Mucosa of descending colon (tissue), 3 donors: ENCODE data around the gene SEC61A1. TPM values are rescaled to one million over a fixed set of nuclear protein-coding genes. Genes with fewer than 3 reads are reported as not detected.

Experiments used
- ATAC-seq: fragments of 200-7000 bp; cut with Tn5 transposase; one replicate; pipeline ENCODE4 v1.9.1; 2020; ENCODE audit warnings: mild to moderate bottlenecking, moderate library complexity
- DNase-seq, 3 donors: peaks; one replicate each; pipeline ENCODE4 v3.0.0-alpha.2; 2020
- H3K36me3 ChIP-seq: fragments of 200-600 bp; one replicate; pipeline ENCODE4 v1.8.0; 2021; ENCODE audit warnings: low read depth, mild to moderate bottlenecking
- H3K4me1 ChIP-seq: fragments of 200-600 bp; one replicate; pipeline ENCODE4 v1.8.0; 2021; ENCODE audit warnings: low read depth, mild to moderate bottlenecking
- H3K4me3 ChIP-seq: fragments of 200-600 bp; one replicate; pipeline ENCODE4 v1.8.0; 2021; ENCODE audit warnings: mild to moderate bottlenecking
- H3K9me3 ChIP-seq: fragments of 200-600 bp; one replicate; pipeline ENCODE4 v1.8.0; 2021; ENCODE audit warnings: mild to moderate bottlenecking
- CTCF ChIP-seq: fragments of 200-600 bp; IDR thresholded peaks from one replicate; pipeline ENCODE4 v1.8.0; 2022; ENCODE audit warnings: antibody characterized with exemption, mild to moderate bottlenecking
- intact Hi-C, 2 donors: fragments of 100-400 bp; cut with DNase I in 1 of 2; cut with micrococcal nuclease in 1 of 2; formaldehyde crosslinking; loops; one replicate each; pipeline versions ENCODE4 v1.11.0 to v1.11.1; 2022; cut with DNase I, micrococcal nuclease
- total RNA-seq, 3 donors: library from RNA; stranded (reverse); fragmentation: NEBNext Ultra II Directional in 2 of 3; extraction: Animal tissue kit (Norgen Biotek cat#: 25700) in 2 of 3; gene quantifications; one replicate each; pipeline versions ENCODE4 v1.2.1 to v1.2.4, GENCODE V29; 2021 to 2023
- donor health status: DM: no; HTN: no; CAD: no; lungs with moderate emphysema.
- donor health status: DM: no; HTN: no; CAD: no.
- donor health status: DM: no; HTN: yes; CAD: no.

SEC61A1 gene
- total RNA-seq, 3 donors from 2014 or later = 111 to 159 (median 116) TPM

GRCh38 chr3:128066114-128066513 lies 13.9 kb downstream of the SEC61A1 start:
- intact Hi-C loops = no loop called here
- H3K36me3 ChIP-seq = peaks cover 51% of the 10 kb centered on the region
- no peaks in the 10 kb centered on the region for H3K4me1 ChIP-seq
- DNase-seq = no peak
- no peaks in the 10 kb centered on the region for H3K9me3 ChIP-seq
- no peak for TF ChIP-seq CTCF
- no peak for ATAC-seq
- H3K4me3 ChIP-seq = no peak overlapping the region

GRCh38 chr3:128066676-128067075 lies 14.4 kb downstream of the SEC61A1 start:
- no peaks in the 10 kb centered on the region for H3K9me3 ChIP-seq
- peaks cover 46% of the 10 kb centered on the region for H3K36me3 ChIP-seq
- no peak for DNase-seq
- TF ChIP-seq CTCF = no peak
- H3K4me3 ChIP-seq = no peak overlapping the region
- intact Hi-C loops = no loop called here
- ATAC-seq = no peak
- H3K4me1 ChIP-seq = no peaks in the 10 kb centered on the region

- TF ChIP-seq CTCF = no peak
- Histone ChIP-seq H3K36me3 (peaks cover 40% of the 10 kb centered on the region), H3K4me1 (no peaks in the 10 kb centered on the region), H3K4me3 (no peak overlapping the region), H3K9me3 (no peaks in the 10 kb centered on the region)
- ATAC-seq = no peak
- no peak for DNase-seq
- intact Hi-C loops = no loop called here
These were observed 15.3 kb downstream of the SEC61A1 start for GRCh38 chr3:128067489-128067888.

GRCh38 chr3:128068156-128068620 lies 16.0 kb downstream of the SEC61A1 start:
- peak; percentile 17 for TF ChIP-seq CTCF
- Histone ChIP-seq H3K36me3 (peaks cover 38% of the 10 kb centered on the region), H3K4me3 (no peak overlapping the region), H3K9me3 (no peaks in the 10 kb centered on the region), H3K4me1 (no peaks in the 10 kb centered on the region)
- ATAC-seq (peak; percentile 47), DNase-seq (no peak)
- intact Hi-C loops = no loop called here

- ATAC-seq (no peak), DNase-seq (no peak)
- intact Hi-C loops = no loop called here
- peaks cover 36% of the 10 kb centered on the region for H3K36me3 ChIP-seq
- H3K9me3 ChIP-seq = no peaks in the 10 kb centered on the region
- no peaks in the 10 kb centered on the region for H3K4me1 ChIP-seq
- no peak overlapping the region for H3K4me3 ChIP-seq
- no peak for TF ChIP-seq CTCF
These were observed 17.0 kb downstream of the SEC61A1 start for GRCh38 chr3:128069271-128069670.

- intact Hi-C loops = no loop called here
- H3K4me3 ChIP-seq = no peak overlapping the region
- TF ChIP-seq CTCF = no peak
- H3K9me3 ChIP-seq = no peaks in the 10 kb centered on the region
- H3K4me1 ChIP-seq = peaks cover 11% of the 10 kb centered on the region
- no peak for DNase-seq
- H3K36me3 ChIP-seq = peaks cover 27% of the 10 kb centered on the region
- ATAC-seq = no peak
These were observed 18.8 kb downstream of the SEC61A1 start for GRCh38 chr3:128070898-128071591.
